NT2/D1 (cell line): ENCODE measurements around the gene TLX2.

ENCODE experiments used
- SUZ12 ChIP-seq: IDR thresholded peaks from 2 replicates; pipeline ENCODE4 v1.6.1; 2011; ENCODE audit not compliant: insufficient read length, insufficient read depth; ENCODE audit errors: extremely low read depth
- YY1 ChIP-seq: IDR thresholded peaks from 2 replicates; pipeline ENCODE4 v1.6.1; 2011; ENCODE audit not compliant: insufficient read length, insufficient read depth
- ZNF274 ChIP-seq: IDR thresholded peaks from 2 replicates; pipeline ENCODE4 v1.6.1; 2011; ENCODE audit warnings: mild to moderate bottlenecking, low read depth, low read length

DNA sequence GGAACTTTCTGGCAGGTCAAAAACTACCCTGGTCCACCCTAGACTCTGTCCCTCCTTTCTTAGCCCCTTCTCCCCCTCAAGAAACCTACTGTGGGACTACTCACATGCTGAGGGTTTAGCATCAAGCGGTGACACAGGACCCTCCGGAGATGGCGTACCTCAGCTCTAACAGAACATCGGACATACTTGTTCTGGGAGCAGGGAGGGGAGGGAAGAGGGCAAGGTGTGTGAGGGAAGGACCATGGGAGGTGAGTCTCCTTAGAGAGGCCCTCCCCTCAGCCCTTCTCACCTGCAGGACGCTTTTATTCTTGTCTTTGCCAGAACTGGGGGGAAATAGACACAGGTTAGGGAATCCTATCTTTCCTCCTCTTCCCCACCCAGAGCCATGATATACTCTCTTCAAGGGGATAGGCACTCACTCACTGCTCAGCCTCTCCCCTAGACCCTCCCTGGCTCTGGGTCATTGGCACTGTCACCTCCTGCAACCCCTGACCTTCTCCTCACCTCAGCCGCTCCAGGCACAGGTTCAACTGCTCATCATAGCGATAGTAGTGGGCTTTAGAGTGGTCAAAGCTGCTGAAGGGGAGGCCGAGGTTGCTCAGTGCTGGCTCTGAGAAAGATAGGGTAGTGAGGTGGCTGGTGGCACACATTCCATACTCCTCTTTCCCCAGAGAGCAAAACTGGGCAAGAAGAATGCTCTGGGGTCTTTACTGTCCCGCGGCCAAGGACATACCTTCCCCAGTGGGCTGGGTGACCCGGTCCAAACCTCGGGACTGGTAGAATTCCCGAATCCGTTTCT lies 8.6 kb upstream of the TLX2 start:
- no peak for TF ChIP-seq YY1
- TF ChIP-seq ZNF274, result no peak
- no peak for TF ChIP-seq SUZ12
